ENCODE data around the gene CHRND. TPM values are rescaled to one million over a fixed set of nuclear protein-coding genes. Genes with fewer than 3 reads are reported as not detected.

The CHRND gene
- not detected in 2 replicates for total RNA-seq

DNA sequence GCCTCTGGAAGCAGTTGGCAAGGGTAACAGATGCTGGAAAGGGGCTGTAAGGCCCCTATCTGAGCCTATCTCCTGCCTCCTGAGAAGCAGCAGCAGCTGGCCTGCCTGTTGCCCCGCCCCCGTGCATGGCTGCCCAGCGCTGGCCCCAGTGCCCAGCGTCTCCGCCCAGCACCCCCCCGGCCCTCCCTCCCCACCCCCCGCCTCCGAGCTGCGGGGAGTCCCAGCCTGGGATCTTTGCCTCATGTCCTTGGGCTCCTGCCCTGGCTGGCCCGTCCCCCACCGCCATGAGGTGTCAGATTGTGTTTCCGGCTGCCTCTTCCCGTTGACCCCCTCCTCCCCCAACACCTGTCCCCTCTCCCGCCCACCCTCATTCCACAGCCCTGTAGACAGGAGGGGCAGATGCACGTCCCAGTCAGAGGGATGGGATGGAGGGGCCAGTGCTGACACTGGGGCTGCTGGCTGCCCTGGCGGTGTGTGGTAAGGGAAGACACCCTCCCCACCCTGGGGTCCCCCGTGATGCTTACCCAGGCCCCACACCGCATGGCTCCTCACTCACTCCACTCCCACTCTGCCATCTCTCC is at the start of gene CHRND:
Gene CHRND (plus strand): TSS at position 370 of the 581 bp plus-strand sequence. CDS start 56 bp downstream, at position 426.
- H3K4me3 ChIP-seq (ENCODE audit: low read depth, low read length) = no peak within 1 kb of the TSS
- TF ChIP-seq, protein P1, sequence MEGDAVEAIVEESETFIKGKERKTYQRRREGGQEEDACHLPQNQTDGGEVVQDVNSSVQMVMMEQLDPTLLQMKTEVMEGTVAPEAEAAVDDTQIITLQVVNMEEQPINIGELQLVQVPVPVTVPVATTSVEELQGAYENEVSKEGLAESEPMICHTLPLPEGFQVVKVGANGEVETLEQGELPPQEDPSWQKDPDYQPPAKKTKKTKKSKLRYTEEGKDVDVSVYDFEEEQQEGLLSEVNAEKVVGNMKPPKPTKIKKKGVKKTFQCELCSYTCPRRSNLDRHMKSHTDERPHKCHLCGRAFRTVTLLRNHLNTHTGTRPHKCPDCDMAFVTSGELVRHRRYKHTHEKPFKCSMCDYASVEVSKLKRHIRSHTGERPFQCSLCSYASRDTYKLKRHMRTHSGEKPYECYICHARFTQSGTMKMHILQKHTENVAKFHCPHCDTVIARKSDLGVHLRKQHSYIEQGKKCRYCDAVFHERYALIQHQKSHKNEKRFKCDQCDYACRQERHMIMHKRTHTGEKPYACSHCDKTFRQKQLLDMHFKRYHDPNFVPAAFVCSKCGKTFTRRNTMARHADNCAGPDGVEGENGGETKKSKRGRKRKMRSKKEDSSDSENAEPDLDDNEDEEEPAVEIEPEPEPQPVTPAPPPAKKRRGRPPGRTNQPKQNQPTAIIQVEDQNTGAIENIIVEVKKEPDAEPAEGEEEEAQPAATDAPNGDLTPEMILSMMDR (IDR thresholded peaks at IDR 0.05; ENCODE audit: insufficient read depth, low read depth, low read length) = no peak
- DNase-seq (ENCODE audit: low read depth) = no peak

- no peak for DNase-seq (ENCODE audit: low read depth)
- TF ChIP-seq, protein P1 (IDR thresholded peaks at IDR 0.05; ENCODE audit: insufficient read depth, low read depth, low read length) = no peak
- no peak overlapping the region for H3K4me3 ChIP-seq (ENCODE audit: low read depth, low read length)
Measured at GRCh38 chr2:232476791-232477190, 49.2 kb upstream of the CHRND start.

DNA sequence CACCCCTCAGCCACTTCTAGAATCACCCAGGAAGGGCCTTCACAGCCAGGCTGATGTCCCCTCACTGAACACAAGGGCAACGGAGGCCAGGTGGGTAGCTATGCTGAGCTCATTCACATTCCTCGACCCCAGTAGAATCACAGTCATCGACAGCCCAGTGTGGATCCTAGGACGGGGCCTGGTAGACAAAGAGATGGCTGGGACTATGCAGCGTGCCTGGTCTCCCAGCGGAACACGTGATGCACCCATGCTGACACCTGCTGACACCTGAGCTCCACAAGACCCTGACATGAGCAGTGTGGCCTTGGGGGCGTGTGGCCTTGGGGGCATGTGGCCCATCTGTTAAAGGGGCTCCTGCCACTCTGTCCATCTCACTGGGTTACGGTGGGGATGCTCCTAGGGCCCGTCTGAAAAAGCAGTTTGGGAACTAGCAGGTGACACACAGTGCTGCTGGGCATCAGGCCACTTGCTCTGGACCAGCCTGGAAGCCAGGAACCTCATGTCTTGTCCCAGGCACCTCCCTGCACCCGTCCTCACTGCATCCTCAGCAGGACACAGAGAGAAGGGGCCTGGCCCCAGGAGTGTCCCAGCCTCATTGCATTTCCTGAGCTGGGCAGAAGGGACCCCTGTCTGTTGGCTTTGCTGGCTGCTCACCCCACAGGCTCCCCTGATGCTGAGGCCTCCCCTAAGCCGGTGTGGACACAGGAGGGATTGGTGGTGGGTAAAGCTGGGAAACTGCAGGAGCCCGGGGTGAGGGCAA is 48.0 kb upstream of the CHRND start:
- no peak for DNase-seq (ENCODE audit: low read depth)
- H3K4me3 ChIP-seq (ENCODE audit: low read depth, low read length) = no peak overlapping the region
- TF ChIP-seq, protein P1 (IDR thresholded peaks at IDR 0.05; ENCODE audit: insufficient read depth, low read depth, low read length) = no peak

DNA sequence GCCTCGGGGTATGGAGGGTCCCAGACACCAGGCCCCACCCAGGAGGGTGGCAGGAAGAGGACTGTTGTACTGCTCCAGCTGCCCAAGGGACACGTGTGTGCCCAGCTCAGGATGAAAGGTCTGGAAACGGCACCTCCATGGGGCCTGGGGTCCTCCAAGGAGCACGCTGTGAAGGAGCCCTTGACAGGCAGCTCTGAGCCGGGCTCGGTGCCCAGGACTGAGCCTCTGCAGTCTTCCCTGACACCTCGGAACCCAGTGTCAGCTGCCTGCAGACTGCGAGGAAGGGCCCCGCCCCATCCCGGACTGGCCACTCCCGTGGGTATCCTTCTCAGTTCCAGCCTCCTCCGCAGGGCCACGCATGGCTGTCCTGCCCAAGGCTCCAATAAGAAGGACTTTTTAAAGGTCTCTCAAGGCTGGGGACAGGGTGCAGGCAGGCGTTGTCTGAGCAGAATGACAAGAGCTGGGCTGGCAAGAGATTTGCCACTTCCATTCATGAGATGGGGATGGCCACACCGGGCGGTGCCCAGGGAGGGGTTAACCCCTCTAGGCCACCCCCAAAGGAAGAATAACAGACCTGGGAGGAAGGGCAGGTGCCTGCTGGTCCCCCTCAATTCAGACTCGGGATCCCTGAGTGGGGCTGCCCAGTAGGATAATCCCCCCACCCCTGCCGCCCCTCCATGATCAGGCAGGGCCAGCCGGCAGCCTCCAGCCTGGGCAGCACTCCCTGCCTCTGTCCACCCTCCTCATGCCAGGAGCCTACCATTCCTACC is 47.2 kb upstream of the CHRND start:
- TF ChIP-seq, protein P1 (IDR thresholded peaks at IDR 0.05; ENCODE audit: insufficient read depth, low read depth, low read length) = no peak
- H3K4me3 ChIP-seq (ENCODE audit: low read depth, low read length) = no peak overlapping the region
- no peak for DNase-seq (ENCODE audit: low read depth)

DNA sequence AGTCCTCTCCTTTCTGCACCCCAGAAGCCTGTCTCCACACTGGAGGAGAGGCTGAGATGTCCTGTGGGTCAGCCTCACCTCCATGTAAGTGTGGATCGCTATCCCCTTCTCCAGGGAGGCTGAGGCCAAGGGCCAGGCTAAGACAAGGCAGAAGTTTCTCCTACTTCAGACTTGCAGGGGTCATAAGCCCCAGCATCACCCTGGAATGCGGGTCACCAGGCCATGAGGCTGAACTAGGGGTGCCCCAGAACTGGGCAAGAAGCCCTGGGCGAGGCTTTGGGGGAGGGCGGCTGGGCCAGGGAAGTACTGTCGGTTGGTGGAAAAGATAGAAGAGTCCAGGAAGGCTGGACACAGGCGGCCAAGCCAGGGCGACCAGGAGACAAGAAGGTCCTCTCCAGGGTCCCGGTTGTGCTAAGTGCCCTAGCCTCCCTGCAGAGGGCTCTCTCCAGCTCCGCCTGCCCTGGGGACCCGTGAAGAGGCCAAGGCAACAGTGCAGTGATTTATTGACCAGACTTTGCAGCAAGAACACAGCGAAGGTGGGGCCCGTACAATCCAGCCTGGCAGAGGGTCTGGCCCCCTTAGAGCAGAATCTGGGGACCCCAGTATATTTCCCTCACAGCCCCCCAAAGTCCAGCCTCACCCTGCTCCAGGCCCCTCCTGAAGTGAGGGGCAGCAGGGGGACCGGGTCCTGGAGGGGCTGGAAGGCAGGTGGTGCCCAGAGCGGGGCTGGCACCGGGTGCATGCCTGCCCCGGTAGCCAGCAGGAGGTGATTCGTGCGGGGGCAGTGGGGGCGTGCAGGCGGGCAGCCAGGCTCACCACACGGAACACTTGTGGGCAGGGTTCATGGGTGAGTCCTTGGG is 46.4 kb upstream of the CHRND start:
- no peak for DNase-seq (ENCODE audit: low read depth)
- TF ChIP-seq, protein P1 (IDR thresholded peaks at IDR 0.05; ENCODE audit: insufficient read depth, low read depth, low read length) = no peak
- H3K4me3 ChIP-seq (ENCODE audit: low read depth, low read length) = no peak overlapping the region

All from fibroblast of villous mesenchyme (primary cell).